NCI-H146 (cell line): ENCODE data around the gene LDB2.

Experiments used
- DNase-seq: peaks from one replicate; lab custom pipeline; 2025; lab: John Stamatoyannopoulos, UW

LDB2 gene

GRCh38 chr4:16483540-16483939 lies 414.9 kb downstream of the LDB2 start:
- DNase-seq, result no peak

DNA sequence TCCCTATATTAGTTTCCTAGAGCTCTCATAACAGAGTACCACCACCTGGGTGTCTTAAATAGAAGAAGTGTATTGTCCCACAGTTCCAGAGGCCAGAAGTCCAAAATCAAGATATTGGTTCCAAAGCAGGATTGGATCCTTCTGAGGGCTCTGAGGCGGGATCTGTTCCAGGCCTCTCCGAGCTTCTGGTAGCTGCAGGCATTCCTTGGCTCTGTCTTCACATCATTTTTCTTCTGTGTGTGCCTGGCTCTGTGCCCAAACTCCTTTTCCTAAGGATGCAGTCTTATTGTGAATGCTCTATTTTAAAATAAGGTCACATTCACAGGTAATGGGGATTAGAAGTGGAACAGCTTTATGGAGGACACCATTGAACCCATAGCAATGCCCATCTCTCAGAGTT lies 418.4 kb downstream of the LDB2 start:
- no peak for DNase-seq

GRCh38 chr4:16472537-16472936 lies 425.9 kb downstream of the LDB2 start:
- no peak for DNase-seq

- DNase-seq, result no peak
These were observed 431.4 kb downstream of the LDB2 start for GRCh38 chr4:16467061-16467460.

DNA sequence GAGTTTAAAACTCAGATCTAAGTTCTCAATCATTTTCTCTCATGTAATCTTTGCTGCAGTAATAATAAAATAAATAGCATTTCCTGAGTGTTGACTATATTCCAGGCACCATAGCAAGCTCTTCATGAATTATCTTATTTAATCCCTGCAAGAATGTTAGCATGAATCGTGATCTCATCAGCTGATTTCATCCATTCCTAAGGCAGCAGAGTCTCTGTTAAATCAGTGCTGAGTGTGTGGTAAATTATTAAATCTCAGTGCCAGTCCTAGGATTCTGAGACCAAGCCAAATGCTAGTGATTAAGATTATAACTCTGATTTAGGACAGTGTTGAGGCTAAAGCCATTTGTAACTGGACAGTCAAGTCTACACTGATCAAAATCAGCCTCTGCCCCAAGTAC lies 431.9 kb downstream of the LDB2 start:
- no peak for DNase-seq

DNA sequence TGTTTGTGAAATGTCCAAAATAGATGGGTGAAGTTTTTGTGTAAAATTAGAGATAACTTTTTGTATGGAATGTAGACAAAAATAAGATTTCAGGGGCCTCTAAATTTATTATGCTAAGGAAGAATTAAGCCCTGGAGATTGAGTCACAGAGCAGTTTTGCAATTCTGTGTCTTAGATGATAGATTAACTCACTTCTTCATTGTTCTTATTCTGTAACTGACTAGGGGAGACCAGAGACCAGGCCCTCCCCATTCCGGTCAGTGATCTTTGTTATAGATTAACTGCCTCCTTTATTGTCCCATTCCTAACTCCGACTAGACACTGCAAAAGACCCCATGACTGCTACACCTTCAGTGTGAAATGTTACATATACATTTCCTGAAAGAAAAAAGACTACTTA lies 433.8 kb downstream of the LDB2 start:
- no peak for DNase-seq

DNA sequence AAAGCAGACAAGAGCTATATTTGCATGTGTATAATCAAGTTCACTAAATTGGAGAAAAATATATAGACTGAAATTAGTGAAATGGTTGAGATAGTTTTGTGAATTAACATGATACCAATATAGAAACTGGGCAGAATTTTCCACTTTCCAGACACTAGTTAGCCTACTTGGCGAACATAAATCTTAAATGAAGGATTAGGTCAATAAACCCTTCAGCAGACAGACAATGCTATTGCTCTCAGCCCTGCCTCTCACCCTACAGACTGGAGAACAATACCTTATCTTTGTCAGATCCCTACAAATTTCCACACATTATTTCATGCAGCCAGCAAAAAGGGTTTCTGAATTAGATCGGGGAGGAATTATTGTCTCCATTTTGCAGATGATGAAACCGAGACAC lies 435.8 kb downstream of the LDB2 start:
- DNase-seq, result no peak

- DNase-seq, result no peak
These were observed 437.1 kb downstream of the LDB2 start for GRCh38 chr4:16461362-16461761.

GRCh38 chr4:16457944-16458343 lies 440.5 kb downstream of the LDB2 start:
- DNase-seq, result no peak
